Gastrocnemius medialis (tissue), 4 donors: ENCODE data around the gene DNAJC21.

Experiments used
- POLR2A ChIP-seq, 2 donors: fragments of 450-650 bp; IDR thresholded peaks; one replicate each; pipeline ENCODE4 v1.6.1; 2017; ENCODE audit warnings: antibody characterized with exemption in 2 of 2, mild to moderate bottlenecking in 2 of 2, moderate library complexity in 2 of 2
- TF ChIP-seq, protein P1 (sequence below), 5 experiments: fragments of 450-650 bp in 3 of 5; fragments of 200-600 bp in 2 of 5; sonication (generic) in 2 of 5; IDR thresholded peaks in 4 of 5; conservative IDR thresholded peaks in 1 of 5; 1 replicate in 4 of 5; 2 replicates in 1 of 5; pipeline ENCODE4 v1.5.1; 2016 to 2019; ENCODE audit warnings: antibody characterized with exemption in 5 of 5, mild to moderate bottlenecking in 3 of 5, moderate library complexity in 3 of 5

DNA sequence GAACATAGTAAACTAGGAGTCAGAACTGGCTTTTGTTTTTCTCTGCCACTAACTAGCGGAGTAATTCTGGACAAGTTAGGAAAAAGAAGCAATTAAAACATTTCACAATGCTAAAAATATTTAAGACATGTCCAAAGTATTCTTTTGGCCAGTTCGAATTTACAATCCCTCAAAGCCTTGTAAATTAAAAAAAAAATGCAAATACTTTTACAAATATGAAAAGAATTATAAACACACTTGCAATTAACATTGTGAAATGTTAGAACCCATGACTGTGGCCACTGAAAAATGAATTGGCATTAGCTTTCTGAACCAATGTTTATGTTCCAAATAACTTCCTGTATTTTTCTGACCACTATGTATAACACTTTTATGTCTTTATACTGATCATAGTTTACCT lies 16.3 kb upstream of the DNAJC21 start:
- TF ChIP-seq, protein P1, sequence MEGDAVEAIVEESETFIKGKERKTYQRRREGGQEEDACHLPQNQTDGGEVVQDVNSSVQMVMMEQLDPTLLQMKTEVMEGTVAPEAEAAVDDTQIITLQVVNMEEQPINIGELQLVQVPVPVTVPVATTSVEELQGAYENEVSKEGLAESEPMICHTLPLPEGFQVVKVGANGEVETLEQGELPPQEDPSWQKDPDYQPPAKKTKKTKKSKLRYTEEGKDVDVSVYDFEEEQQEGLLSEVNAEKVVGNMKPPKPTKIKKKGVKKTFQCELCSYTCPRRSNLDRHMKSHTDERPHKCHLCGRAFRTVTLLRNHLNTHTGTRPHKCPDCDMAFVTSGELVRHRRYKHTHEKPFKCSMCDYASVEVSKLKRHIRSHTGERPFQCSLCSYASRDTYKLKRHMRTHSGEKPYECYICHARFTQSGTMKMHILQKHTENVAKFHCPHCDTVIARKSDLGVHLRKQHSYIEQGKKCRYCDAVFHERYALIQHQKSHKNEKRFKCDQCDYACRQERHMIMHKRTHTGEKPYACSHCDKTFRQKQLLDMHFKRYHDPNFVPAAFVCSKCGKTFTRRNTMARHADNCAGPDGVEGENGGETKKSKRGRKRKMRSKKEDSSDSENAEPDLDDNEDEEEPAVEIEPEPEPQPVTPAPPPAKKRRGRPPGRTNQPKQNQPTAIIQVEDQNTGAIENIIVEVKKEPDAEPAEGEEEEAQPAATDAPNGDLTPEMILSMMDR (IDR thresholded peaks at IDR 0.05 in 4 of 5, conservative IDR thresholded peaks at IDR 0.05 in 1 of 5) = no peak
- TF ChIP-seq POLR2A (IDR thresholded peaks at IDR 0.05) = no peak
